ENCODE measurements around the gene NEDD4L. TPM values are rescaled to one million over a fixed set of nuclear protein-coding genes. Genes with fewer than 3 reads are reported as not detected.
"Not testable (repeated sequence)": the region's sequence is repeated elsewhere in the genome, so short reads cannot be mapped to it uniquely, and the experiment has no call there.

Gene NEDD4L
- total RNA-seq, 1 donor from 2014 or later = 55.9 TPM

GRCh38 chr18:58370612-58371011, 326.6 kb downstream of the NEDD4L start:
- ATAC-seq (no peak), DNase-seq (ENCODE audit: missing footprints) (no peak)
- intact Hi-C loops (cut with DNase I) = no loop called here

- ATAC-seq (no peak), DNase-seq (ENCODE audit: missing footprints) (no peak)
- intact Hi-C loops (cut with DNase I) = no loop called here
Measured at GRCh38 chr18:58373481-58373880, 329.5 kb downstream of the NEDD4L start.

DNA sequence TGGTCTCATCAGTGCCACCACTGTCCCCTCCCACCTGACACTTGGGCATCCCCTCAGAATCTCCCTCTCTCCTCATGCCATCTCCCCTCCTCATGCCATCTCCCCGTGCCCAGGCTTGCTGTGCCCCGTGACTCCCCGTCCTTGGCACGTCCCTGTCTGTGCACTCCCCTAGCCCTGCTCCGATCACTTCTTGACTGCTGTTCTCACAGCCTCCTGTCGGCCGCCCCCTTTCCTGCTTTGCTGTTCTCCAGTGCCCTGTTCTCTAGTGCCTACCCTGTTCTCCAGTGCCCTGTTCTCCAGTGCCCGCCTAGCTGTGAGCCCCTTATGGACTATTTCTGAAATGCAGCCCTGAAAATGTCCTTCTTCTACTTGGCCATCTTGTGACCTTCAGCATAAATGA, 331.0 kb downstream of the NEDD4L start:
- intact Hi-C loops (cut with DNase I) = no loop called here
- DNase-seq (ENCODE audit: missing footprints) (no peak), ATAC-seq (no peak)

DNA sequence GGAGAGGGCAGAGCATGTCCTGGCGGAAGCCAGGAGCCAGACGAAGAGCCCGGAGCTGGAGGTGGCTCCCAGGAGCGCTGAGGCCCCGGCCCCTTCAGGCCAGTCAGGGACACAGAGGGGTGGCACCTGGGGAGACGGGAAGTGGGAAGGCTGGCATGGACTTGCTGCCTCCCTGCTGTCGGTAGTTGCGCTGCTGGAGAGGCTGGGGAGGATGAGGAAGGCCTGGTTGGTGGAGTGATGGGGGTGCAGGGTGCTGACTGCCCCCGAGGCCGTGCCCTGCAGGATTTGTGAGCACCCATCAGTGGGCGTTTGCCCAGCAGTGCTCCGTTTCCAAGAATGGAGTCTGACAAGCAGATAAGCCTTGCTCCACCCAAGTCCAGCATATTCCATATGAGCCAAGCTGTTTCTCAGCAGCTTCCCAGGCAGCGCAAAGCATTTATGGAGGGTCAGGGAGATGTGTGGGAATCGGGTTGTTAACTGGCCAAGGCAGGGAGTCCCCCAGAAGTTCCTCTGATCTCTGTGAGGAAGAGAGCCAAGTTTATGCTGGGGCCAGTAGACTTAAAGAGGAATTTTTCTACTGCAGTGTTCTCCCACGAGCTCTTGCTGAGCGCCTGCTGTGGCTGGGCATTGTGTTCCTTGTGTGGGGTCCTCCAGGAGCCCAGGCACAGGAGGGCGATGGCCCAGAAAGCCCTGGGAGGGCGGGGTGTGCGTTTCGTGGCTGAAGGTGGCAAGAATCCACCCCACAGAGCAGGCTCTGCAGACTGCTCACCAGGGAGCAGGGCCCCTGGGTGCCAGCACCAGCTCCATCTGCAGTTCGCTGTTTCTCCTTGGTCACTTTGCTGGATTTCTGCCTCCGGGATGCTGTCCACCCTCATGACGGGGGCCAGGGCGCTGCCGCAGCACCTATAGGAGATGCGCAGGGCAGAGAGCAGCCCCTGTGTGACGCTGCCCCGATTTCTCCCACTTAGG, 334.7 kb downstream of the NEDD4L start:
- DNase-seq (ENCODE audit: missing footprints) (no peak), ATAC-seq (no peak)
- intact Hi-C loops (cut with DNase I) = no loop called here

DNA sequence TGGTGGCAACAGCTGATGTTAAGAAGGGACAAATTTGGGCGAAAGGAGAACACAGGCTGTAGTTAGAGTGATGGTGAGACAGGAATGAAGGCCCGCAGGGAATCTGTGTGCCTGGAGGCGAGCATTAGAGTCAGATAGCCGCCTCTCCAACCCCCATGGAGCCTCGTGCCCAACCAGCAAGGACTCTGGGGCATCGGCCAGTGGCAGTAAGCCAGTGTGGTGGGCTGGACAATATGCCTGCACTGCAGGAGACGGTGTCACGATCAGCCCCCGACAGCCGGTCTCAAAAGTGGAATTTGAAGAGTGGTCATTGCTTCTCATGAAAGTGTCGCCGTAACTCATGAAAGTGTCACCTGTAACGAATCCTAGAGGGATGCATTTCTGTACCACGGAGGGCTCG, 335.4 kb downstream of the NEDD4L start:
- intact Hi-C loops (cut with DNase I) = no loop called here
- DNase-seq (ENCODE audit: missing footprints) (no peak), ATAC-seq (no peak)

- ATAC-seq; intact Hi-C loops (cut with DNase I); DNase-seq (ENCODE audit: missing footprints): not testable (repeated sequence)
Measured at GRCh38 chr18:58380113-58380512, 336.1 kb downstream of the NEDD4L start.

DNA sequence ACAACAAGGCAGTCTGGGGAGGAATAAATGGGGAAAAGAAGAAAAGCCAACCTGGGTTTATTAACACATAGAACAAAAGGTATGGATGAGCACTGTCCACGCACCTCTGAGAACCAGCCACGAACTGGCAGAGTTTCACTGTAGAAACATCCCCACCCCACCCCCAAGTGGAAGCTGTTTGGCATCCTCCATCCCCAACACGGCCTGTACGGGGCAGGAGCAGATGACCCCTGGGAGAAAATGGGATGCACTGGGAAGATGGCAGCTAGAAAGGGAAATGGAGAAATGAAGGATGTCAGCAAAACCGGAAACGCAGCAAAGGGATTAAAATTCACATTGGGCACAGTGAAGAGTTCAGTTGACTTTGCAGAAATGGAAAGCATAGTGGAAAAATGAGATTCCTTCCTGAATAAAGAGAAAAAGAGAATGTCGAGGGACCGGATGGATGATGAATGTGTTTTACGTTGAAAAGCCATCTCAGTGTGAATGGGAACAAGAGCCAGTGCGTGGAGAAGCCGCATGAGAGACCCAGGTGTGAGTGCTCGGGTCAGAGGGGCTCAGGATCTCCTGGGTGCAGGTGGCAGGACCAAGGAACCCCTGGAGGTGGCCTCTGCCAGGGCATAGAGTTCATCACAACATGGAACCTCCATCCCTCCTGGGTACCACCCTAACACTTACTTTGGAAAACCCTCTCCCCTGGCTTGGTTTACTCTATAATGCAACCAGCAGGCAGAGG, 337.8 kb downstream of the NEDD4L start:
- intact Hi-C loops (cut with DNase I) = no loop called here
- no peak for ATAC-seq
- no peak for DNase-seq (ENCODE audit: missing footprints)

- DNase-seq (ENCODE audit: missing footprints) (no peak), ATAC-seq (no peak)
- intact Hi-C loops (cut with DNase I) = no loop called here
Measured at GRCh38 chr18:58382446-58382845, 338.4 kb downstream of the NEDD4L start.

GRCh38 chr18:58385472-58385871, 341.4 kb downstream of the NEDD4L start:
- no peak for DNase-seq (ENCODE audit: missing footprints)
- intact Hi-C loops (cut with DNase I) = no loop called here
- no peak for ATAC-seq

DNA sequence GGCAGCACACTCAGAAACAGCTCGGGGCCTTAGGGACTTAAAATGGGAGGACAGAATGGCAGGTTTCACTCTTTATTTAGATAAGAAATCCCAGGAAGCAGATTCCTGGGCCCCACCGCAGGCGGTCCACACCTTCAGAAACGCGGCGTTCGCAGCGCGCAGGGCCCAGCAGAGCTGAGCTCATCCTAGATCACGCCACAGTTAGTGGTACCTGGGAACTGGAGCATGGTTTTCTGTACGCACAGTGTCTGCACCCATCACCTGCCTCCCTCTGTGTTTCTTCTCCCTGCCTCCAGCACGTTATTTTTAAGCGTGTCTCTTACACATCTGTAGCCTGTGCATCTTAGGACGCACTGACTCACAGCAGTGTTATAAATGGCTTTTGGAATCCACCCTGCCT, 342.8 kb downstream of the NEDD4L start:
- DNase-seq (ENCODE audit: missing footprints) (no peak), ATAC-seq (no peak)
- intact Hi-C loops (cut with DNase I) = no loop called here

DNA sequence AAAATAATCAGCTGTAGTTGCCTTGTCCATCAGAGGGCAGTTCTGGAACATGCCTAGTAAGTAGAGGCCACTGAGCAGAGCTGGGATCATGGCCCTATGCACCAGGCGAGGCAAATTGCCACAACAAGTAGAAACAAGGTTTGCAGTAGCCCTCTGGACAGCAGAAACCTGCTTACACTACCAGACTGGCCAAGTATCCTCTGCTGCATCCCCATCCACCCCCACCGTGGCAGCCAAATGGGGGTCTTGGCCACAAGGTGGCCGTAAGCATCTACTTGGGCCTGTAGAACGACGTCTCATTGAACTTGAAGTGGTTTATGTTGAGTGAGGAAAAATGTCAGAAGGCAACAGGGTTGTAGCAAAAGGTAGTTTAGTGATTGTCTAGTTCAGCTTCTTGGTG, 343.7 kb downstream of the NEDD4L start:
- intact Hi-C loops (cut with DNase I) = no loop called here
- ATAC-seq (no peak), DNase-seq (ENCODE audit: missing footprints) (no peak)

- ATAC-seq (no peak), DNase-seq (ENCODE audit: missing footprints) (no peak)
- intact Hi-C loops (cut with DNase I) = no loop called here
Measured at GRCh38 chr18:58388736-58389135, 344.7 kb downstream of the NEDD4L start.

DNA sequence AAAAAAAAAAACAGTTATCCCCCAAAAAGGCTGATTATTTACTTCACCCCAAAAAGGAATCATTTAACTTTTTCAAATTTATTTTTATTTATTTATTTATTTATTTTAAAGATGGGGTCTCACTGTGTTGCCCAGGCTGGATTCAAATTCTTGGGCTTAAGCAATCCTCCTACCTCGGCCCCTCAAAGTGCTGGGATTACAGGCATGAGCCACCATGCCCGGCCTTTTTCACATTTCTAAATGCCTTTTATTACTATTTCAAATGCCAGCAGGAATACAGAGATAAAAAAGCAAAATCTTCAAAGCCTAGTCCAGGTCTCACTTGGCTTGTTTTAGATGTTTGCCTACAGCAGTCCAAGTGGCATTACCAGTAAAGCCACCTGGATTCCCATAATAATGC, 345.7 kb downstream of the NEDD4L start:
- ATAC-seq (no peak), DNase-seq (ENCODE audit: missing footprints) (no peak)
- intact Hi-C loops (cut with DNase I) = no loop called here

GRCh38 chr18:58390399-58390798, 346.4 kb downstream of the NEDD4L start:
- intact Hi-C loops (cut with DNase I) = no loop called here
- ATAC-seq = no peak
- no peak for DNase-seq (ENCODE audit: missing footprints)

DNA sequence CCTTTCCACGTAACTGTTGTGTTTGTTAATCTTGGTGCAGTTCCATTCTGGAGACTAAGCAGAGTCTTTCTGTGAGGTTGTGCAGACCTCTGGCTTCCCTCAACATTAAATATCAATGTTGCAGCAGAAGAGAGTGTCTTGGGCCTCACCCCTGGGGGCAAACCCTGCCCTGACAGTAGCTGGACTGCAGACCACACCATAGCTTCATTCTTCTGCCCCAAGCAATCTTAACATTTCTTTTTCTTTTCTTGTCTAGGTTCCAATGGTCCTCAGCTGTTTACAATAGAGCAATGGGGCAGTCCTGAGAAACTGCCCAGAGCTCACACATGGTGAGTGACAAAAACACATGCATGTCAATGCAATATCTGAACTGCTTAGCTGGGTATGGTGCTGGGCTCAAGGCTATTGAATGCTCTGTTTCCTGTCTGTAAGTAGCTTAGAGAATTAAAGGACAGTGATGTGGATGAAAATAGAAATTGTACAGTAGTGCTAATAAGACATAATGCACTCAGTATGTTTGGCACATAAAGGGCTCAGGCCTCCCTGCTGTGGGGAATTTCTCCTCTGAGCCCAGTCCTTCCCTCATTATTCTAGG, 347.3 kb downstream of the NEDD4L start:
- ATAC-seq (no peak), DNase-seq (ENCODE audit: missing footprints) (no peak)
- intact Hi-C loops (cut with DNase I) = no loop called here

GRCh38 chr18:58391932-58392323, 347.9 kb downstream of the NEDD4L start:
- no peak for ATAC-seq
- DNase-seq (ENCODE audit: missing footprints) = no peak
- intact Hi-C loops (cut with DNase I) = no loop called here

- ATAC-seq (no peak), DNase-seq (ENCODE audit: missing footprints) (no peak)
- intact Hi-C loops (cut with DNase I) = no loop called here
Measured at GRCh38 chr18:58392324-58393000, 348.4 kb downstream of the NEDD4L start.

- intact Hi-C loops (cut with DNase I) = no loop called here
- DNase-seq (ENCODE audit: missing footprints) (no peak), ATAC-seq (no peak)
Measured at GRCh38 chr18:58393295-58393694, 349.3 kb downstream of the NEDD4L start.

DNA sequence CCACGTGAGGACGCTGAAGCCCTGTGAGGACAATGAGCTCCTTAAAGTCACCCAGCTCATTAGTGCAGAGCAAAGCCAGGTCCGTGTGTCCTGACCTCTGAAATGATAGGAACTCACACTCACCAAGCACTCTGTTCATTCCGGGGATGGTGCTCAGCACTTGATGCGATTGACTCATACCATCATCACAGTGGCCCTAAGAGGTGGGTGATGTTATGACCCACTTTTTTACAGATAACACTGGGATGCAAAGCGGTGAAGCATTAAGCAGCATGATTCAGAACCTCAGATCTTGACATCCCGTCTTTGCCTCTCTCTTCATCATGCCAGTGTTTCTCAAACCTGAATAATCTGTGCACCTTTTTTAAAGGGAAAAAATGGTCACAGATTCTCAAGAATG, 350.0 kb downstream of the NEDD4L start:
- DNase-seq (ENCODE audit: missing footprints) (no peak), ATAC-seq (no peak)
- intact Hi-C loops (cut with DNase I) = no loop called here

All from Right ventricle myocardium inferior (tissue), 1 donor.